Activated effector memory CD4-positive, alpha-beta T cell treated with anti-CD3 and anti-CD28 coated beads, Interleukin-2, amount 50 U/mL, for 16 hours (primary cell): ENCODE measurements around the gene NRG2.

Source experiments
- DNase-seq: peaks from one replicate; pipeline ENCODE4 v3.0.0-alpha.2; 2020

Gene NRG2

DNA sequence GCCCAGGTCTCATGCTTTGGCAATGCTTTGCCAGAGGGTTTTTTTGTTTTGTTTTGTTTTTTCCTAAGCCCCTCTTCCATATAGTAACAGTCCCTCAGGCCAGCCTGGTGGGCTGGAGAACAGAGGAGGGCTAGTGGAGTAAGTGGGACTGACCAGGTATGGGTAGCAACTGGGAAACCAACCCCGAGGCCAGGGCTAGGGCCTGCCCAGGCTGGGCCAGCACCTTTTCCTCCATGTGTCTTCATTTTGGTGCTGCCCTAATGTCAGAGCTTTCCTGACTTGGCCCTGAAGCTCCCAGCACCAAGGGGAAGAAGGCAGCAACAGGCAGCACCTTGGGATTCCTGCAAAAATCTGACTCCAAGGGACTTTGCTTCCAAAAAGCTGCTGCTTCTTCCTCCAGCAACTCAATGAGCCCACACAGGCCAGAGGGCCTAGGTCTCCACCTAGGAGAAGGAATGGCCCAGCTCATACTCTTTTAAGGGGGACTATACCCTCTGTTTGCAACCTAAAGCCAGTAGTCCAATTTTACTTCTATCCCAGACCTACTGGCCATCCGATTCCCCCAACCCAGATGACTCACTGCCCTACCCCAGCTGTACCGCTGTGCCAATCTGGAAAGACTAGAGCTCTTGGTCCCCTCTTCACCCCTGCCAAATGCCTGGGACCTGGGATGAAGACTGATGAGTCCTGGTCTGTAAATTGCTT lies 142.4 kb downstream of the NRG2 start:
- peak; percentile 13 for DNase-seq

DNA sequence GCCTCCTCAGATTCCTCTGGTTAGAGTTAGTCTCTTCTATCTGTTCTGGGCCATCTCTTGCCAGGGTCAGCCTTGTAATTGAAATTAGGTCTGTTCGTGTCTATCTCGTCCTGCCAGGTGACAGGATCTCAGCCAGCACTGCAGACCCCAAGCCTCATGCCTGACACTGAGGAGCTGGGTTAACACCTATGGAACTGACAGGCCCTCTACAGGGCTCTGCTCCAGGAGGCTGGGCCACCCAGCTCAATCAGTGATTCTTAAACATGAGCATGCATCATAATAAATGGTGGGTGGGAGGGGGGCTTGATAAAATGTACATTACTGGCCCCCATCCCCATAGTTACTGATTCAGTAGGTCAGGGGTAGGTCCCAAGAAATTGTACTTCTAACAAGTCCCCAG lies 144.1 kb downstream of the NRG2 start:
- peak; percentile 57 for DNase-seq

DNA sequence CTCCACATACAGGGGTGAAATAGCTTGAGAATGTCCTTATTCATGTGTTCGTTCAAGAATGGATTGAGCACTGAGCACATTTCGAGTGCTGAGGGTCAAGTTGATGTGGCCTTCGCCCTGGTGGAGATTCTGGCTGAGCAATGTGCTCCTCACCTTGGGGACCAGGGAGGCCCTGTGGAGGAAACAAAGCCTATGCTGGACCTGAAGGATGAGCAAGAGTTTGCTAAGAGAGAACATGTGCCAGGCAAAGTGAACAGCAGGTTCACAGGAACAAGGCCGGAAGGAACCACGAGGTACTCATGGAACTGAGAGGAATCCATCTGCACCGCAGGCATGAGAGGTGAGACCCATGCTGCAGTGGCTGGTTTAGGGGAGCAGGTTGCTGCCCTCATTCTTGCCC lies 145.1 kb downstream of the NRG2 start:
- DNase-seq, result no peak

DNA sequence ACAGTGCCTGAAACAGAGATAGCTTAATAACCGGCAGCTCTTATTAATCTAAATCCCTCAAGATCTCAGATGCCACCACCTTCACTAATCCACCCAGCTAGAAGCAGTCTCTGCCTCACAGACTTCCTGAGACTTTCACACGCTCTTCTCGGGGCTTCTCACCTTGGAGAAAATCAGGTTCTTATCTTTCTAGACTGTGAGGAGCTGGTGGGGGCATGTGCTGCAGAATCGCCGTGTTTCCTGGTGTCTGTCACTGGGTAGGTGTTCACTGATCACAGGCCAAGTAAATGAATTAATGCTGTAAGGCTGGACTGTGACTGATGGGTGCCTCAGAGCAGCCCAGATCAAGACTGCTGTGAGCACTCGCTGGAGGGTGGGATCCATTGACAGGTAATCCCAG lies 145.8 kb downstream of the NRG2 start:
- no peak for DNase-seq

DNA sequence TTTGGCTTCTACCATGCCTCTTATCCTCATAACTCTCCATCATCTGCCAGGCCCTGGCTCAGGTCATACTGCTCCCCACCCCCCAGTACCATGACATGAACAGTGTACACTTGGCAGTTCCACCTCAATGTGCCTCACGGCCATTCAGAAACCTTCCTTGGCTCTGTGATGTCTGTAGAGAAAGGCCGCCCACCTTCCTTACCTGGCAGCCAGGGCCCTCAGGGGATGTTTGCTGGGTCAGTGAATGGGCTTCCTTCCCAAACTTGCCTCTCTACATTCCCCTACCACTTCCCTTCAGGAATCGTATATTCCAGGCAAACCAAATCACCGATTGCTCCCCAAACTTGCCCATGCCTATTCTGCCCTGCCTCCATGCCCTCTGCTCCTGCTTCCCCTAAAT lies 146.4 kb downstream of the NRG2 start:
- peak; percentile 14 for DNase-seq

DNA sequence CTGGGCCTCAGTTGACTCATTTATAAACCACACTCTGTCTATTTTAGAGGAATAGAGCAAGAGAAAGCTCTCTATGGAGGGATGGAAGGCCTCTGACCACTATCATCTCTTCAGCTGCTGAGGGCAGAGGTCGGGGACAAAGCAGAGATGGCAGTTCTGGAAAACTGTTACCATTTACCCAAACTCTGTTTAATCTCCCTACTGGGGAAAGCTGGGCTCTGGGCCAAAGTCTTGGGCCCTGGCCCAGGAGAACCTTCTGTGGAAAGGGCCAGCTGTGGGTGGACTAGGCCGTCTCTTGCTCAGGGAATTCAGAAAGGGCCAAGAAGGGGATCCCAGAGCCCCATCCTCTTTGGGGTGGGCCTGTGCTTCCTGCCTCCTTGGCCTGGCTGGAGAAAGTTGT lies 147.5 kb downstream of the NRG2 start:
- peak; percentile 17 for DNase-seq

DNA sequence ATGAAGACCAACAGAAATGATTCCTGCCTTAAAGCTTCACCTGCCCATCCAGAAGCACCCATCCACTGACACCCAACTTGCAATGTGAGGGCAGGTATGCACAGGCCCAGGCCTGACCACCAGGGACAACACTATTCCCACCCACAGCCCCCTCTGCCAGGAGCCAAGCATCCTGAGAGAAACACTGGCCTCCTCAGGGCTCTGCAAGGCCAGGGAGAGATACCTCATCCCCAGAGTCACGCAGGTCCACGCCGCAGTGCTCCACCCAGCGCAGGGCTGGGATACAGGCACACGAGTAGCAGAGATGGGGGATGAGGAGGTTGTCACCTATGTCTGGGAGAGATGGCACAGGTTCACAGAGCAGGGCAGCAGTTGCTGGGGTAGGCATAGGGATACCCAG lies 148.1 kb downstream of the NRG2 start:
- no peak for DNase-seq

DNA sequence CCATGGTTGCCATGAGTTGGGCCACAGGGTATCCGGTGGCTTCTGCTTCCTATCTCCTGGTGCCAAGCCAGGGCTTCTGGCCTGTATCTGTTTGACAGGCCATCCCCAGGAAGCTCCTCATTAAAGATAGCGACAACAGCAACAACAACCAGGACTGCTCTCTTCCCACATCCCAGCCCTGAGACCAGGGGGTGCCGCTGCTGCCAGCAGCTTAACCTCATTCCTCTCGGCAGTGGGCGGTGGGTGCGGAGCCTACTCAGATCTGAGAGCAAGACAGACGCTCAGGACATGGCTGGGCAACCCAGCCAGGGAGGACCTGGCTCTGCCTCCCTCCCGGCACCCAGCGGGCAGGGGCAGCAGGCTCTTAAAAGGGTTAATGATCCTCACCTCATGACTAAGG lies 149.2 kb downstream of the NRG2 start:
- DNase-seq, result no peak

DNA sequence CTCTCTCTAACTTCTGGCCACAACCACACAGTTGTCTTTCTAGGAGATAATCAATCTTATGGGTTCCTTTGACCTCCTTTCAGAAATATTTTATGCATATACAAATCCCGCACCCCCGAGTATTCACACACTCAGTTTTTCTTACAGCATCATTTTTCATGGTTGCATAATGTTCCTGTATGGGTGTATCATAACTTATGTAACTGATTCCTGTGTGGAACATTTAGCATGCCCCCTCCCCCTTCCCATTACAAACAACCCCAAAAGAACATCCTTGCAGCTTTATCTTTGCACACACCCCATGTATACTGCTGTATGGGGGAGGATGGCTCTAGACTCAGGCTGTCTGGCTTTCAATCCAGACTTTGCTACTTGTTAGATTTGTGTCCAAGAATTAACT lies 153.7 kb downstream of the NRG2 start:
- no peak for DNase-seq

DNA sequence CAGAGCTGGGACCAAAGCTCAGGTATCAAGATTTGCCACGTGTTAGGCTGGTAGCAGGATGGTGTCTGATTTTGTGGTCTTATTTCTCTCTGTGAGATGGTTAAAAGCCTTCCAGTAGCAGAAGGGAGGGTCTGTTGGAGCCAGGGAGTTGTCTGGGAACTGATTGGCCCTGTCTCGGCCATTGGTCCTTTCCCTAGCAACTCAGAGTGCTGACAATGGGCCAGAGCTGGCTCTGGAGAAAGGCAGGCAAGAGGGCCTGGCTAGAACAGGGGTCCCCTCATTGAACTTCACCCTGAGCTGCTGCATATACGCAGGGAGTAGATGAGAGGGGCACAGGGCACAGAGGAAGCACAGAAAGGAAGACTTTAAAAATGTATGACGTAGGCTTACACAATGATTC lies 154.7 kb downstream of the NRG2 start:
- no peak for DNase-seq

DNA sequence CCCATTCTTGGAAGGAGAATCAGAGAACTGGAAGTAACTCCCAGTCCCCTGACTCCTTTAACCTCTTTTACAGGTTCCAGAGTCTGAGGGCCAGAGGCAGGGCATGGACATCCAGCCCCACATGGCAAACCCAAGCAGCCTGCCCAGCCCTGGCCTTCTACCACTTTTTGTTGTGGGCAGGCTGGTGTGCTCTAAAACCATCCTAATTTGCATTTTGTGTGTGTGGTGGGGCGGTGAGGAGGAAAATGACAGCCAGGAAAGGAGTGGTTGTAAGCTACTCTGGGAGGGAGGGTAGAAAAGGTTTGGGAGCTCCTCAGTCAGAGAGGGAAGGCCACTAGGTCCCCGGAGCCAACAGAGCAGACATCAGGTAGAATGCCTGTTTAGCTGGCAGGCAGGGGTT lies 156.9 kb downstream of the NRG2 start:
- DNase-seq, result no peak

DNA sequence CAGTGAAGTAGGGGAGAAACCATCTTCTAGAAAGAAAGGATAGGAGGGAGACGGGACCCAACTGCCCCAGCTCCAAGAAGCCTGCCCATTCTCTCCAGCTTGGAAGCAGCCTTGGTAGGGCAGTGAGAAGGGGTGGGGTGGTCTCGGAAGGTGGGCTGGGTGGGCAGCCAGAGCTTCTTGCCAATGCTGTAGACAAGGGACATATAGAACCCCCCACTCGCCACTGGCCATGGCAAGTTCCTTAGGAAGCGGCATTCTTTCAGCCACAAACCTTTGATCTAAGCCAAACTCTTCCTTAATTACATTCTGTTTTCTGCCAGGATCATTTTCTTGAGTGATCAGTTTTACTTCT lies 157.3 kb downstream of the NRG2 start:
- no peak for DNase-seq

DNA sequence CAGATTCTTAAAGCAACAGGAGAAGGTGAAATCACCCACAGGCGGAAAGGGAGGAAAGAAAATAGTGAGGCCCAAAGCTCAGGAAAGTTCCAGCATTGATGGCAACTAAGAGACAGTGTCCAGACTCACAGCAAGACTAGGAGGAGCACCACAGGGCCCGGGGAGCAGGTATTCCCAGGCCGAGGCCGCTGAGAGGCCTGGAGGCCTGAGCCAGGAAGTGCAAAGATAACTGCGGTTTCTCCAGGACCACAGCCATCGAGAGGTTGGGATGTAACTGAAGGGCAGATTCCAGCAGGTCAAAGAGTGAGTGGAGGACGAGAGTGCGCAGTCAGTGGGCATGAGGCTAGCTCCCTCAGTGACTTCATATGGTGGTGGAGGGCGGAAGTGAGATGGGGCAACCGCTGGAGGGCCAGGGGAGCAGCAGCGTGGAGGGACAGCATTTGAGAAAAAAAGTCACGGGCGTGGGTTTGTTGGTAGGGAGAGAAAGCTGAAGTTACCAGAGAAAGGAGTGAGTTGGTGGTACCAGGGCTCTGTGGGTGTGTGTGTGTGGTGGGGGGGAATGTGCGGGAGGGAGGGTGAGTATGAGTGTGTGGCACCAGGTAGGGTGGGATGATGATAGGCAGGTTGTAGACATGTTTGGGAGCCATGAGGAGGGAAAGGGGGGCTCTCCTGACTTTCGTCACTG lies 157.8 kb downstream of the NRG2 start:
- DNase-seq, result no peak

DNA sequence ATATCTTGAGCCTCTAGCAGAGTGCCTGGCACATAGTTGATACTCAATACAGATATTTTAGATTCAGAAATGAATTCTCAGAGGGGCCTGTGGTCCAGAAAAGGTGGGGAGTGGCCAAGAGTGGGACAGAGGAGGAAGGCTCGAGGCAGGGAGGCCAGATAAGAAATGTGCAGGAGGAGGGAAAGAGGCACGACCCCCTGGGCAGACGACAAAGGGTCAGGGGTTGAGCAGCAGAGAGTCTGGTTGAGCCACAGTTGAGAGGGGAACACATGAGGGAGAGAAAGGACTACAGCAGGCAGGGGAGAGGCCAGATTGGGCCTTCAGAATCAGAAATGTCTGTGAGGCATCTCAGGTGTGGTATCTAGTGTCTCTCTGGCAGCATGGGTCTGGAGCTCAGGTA lies 158.4 kb downstream of the NRG2 start:
- no peak for DNase-seq

DNA sequence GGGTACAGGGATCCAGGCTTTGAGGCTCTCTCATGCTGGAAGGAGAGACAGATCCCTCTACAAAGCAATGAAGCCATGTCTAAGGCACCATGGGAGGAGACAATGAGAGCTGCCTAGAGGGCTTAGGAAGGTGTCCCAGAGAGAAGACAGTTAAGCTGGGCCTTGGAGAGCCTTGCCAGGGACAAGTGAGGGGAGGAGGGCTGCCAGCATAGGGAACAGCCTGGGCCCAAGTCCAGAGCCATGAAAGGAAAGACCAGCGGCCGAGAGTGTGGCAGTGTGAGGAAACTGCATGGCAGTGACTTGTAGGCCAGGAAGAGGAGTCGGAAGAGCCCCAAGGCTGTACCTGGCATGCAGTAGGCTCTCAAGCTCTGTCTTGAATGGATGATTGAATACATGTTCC lies 159.0 kb downstream of the NRG2 start:
- DNase-seq, result no peak

DNA sequence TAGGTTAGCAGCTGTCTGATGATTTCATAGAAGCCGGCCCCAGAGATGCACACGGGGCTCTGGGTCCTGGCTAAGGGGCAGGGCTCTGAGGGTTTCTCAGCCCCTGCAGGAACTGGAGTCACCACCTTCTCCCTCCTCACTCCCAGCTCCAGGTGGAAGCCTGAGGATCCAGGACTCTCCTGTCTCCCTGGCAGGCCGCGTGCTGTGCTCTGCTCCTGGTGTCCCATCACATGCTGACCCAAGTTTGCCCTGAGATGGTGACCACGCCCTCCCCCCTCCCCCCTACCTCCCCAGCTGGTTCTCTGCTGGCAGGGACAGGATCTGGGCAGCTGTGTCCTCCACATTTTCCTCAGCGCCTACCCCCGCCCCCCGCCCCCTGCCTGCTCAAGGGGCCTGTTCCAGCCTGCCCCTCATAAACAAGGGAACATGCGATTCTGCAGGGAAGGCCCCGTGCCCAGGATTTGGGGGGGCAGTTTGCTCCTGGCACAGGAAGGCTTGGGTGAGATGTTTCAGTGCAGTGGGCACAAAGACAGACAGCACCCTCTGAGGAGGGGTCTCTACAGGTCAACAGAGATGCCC lies 160.0 kb downstream of the NRG2 start:
- DNase-seq, result no peak

DNA sequence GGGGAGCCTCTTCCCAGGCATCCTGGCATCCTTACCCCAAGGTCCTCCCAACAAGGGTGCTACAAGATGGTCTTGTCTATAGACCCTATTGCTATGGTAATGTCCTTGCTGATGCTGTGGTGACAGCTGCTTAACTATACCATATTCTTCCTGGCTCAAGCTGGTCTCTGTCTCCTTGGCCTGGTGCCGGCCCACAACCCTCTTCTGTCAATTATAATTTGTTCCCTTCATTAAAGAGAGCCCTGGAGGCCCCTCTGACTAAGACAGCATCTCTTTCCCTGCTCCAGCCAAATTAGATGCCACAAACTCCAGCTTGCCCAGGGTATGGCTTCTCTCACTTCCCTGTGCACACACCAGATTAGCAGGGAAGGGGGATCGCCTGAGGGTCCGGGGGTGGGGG lies 160.8 kb downstream of the NRG2 start:
- DNase-seq, result no peak

DNA sequence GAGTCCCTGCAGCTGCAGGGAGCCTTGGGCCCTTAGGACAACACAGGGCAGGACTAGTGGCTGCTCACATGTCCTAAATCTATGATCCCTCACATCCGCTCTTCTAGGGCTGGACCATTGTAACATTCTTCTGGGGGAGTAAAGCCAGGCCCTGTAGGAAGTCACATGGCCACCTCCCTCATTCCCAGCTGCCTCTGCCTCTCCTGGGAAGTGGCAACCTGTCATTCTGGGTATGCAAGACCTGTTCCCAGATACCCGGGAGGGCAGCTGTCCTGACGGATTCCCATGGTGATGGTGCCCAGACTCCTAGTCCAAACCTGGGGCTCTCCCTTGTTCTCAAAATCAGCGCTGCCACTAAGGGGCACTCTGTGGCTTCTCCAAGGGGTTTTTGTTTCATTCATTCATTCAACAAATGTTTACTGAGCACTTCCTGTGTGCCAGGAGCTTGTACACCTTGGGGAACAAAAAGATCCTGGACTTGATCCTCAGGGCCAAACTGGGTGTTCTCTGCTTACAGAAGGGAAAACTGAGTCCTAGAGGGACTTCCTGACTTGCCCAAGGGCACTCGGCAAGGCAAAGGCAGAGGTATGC lies 161.9 kb downstream of the NRG2 start:
- DNase-seq, result no peak

DNA sequence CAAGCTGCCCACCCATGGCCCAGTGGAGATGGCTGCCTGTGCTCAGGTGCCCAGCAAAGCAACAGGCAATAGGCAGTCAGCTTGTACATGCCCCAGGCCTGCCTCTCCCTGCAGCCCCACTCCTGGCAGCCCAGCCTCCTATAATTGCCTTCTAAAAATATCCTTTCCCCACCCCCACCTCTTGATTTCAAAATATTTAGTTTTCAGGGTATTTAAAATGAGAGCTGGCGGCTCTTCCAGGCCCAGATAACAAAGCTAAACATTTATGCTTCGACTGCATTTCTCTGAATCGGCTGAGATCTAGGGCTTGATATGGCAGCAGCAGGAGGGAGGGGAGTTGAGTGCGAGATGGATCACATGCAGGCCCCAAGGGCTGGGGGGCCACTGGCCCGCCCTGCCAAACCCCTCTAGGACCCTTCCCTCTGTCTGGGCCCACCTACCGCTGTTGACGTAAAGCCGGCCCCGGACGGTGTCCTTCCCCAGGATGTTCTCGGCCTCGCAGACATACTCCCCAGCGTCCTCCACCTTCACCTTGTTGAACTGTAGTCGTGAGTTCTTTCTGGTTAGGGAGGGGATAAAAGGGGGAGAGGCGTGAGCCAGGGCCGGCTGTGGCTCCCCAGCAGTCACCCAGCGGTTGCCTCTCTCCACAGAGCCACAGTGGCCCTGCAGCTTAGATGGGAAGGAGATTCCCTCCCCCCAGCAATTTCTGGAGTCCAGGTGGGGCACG lies 162.5 kb downstream of the NRG2 start:
- no peak for DNase-seq

DNA sequence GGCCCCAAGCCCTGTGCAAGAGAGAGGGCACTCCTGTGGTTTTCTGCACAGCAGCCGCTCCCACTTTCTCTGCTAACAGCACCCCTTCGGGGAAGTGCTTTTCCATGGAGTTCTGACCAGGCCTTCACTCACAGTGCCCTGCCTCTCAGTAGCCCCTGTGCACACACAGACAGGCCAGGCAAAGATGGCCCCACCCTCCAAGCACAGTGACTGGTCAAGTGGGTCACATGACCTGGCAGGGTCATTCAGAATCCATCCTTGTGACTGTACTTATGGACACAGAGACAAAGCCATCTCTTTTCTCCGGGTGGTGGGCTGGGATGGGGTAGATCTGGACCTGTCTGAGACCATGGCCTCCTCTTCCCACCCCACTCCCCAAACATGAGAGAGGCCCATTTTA lies 165.0 kb downstream of the NRG2 start:
- DNase-seq, result no peak

DNA sequence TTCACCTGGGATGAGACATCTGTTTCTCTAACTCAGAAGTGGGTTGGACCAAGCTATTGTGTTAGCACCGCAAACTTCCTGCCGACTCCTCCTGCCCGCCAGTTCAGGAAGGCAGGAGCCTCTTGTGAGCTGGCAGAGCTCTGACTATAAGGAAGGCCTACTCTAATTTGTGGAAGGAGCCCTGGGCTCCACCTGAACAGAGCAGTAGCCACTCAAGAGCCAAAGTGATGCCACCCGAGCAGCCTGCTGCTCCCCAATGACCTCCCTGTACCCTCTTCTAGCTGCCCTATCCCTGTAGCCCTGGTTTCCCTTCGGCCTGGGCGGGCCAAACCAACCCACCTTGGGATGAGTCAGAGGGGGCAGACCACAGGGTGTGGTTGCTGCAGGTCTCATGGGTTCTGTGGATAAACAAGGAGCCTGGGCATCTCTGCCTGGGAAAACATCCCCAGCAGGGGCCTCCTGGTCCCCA lies 165.9 kb downstream of the NRG2 start:
- DNase-seq, result no peak

DNA sequence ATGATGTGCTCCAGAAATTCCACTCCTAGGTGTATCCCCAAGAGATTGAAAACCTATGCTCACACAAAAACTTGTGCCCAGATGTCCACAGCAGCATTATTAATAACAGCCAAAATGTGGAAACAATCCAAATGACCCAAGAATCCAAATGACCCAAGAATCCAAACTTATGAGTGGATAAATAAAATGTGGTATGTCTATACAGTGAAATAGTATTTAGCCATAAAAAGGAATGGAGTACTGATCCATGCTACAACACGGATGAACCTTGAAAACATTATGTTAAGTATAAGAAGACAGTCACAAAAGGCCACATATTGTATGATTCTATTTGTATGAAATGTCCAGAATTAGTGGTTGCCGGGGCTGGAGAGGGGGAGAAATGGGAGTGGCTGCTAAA lies 167.1 kb downstream of the NRG2 start:
- DNase-seq, result no peak
